Colonic mucosa (tissue), 4 donors: ENCODE results near the gene SEL1L2. TPM values are rescaled to one million over a fixed set of nuclear protein-coding genes. Genes with fewer than 3 reads are reported as not detected.

Experiments
- DNase-seq: peaks from one replicate; pipeline ENCODE4 v3.0.0-alpha.2; 2020
- H3K27ac ChIP-seq: fragments of 200-600 bp; one replicate; pipeline ENCODE4 v1.8.0; 2021
- H3K27me3 ChIP-seq: fragments of 200-600 bp; one replicate; pipeline ENCODE4 v1.8.0; 2021
- H3K36me3 ChIP-seq: fragments of 200-600 bp; one replicate; pipeline ENCODE4 v1.8.0; 2021
- H3K4me1 ChIP-seq: fragments of 200-600 bp; one replicate; pipeline ENCODE4 v1.8.0; 2021; ENCODE audit warnings: mild to moderate bottlenecking
- H3K4me3 ChIP-seq: fragments of 200-600 bp; one replicate; pipeline ENCODE4 v1.8.0; 2021
- H3K9ac ChIP-seq, 2 donors: one replicate each; pipeline ENCODE4 v1.7.0; 2013; ENCODE audit warnings: control low read depth in 2 of 2, low read depth in 2 of 2, low read length in 2 of 2
- H3K9me3 ChIP-seq: fragments of 200-600 bp; one replicate; pipeline ENCODE4 v1.8.0; 2021
- CTCF ChIP-seq: fragments of 200-600 bp; IDR thresholded peaks from one replicate; pipeline ENCODE4 v1.8.0; 2022; ENCODE audit warnings: antibody characterized with exemption, mild to moderate bottlenecking
- intact Hi-C: fragments of 100-400 bp; cut with DNase I; formaldehyde crosslinking; loops from one replicate; pipeline ENCODE4 v1.14.1; 2022
- total RNA-seq, 2 donors: library from RNA; stranded (reverse); fragmentation: NEBNext Ultra II Directional in 1 of 2; extraction: Animal tissue kit (Norgen Biotek cat#: 25700) in 1 of 2; gene quantifications; one replicate each; pipeline ENCODE4 v1.2.1, GENCODE V29; 2021
- donor health status: healthy.
- donor health status: DM: no; HTN: no; CAD: no.
- donor health status: DM: no; HTN: no; CAD: no.

The SEL1L2 gene
- total RNA-seq, 2 donors from 2014 or later, result not detected

- Histone ChIP-seq H3K9ac (no peak overlapping the region), H3K27me3 (no peaks in the 10 kb centered on the region), H3K9me3 (no peaks in the 10 kb centered on the region), H3K27ac (no peak overlapping the region), H3K4me3 (no peak overlapping the region), H3K4me1 (no peaks in the 10 kb centered on the region), H3K36me3 (no peaks in the 10 kb centered on the region)
- DNase-seq, result no peak
- no peak for TF ChIP-seq CTCF
- intact Hi-C loops, result no loop called here
Measured at GRCh38 chr20:13851279-13851678, 139.1 kb downstream of the SEL1L2 start.

GRCh38 chr20:13844296-13844695, 146.1 kb downstream of the SEL1L2 start:
- Histone ChIP-seq H3K27me3 (no peaks in the 10 kb centered on the region), H3K9me3 (no peaks in the 10 kb centered on the region), H3K9ac (no peak overlapping the region), H3K4me1 (no peaks in the 10 kb centered on the region), H3K4me3 (no peak overlapping the region), H3K36me3 (no peaks in the 10 kb centered on the region), H3K27ac (no peak overlapping the region)
- no peak for TF ChIP-seq CTCF
- no peak for DNase-seq
- intact Hi-C loops, result no loop called here

- TF ChIP-seq CTCF, result no peak
- no peak for DNase-seq
- H3K27ac ChIP-seq, result no peak overlapping the region
Measured at GRCh38 chr20:13841206-13841605, 149.2 kb downstream of the SEL1L2 start.

GRCh38 chr20:13840093-13840465, 150.3 kb downstream of the SEL1L2 start:
- DNase-seq, result no peak
- Histone ChIP-seq H3K4me1 (no peaks in the 10 kb centered on the region), H3K9me3 (no peaks in the 10 kb centered on the region), H3K36me3 (no peaks in the 10 kb centered on the region), H3K27me3 (no peaks in the 10 kb centered on the region), H3K4me3 (no peak overlapping the region), H3K27ac (no peak overlapping the region), H3K9ac (no peak overlapping the region)
- intact Hi-C loops, result no loop called here
- no peak for TF ChIP-seq CTCF

More at GRCh38 chr20:13841206-13841605, 149.2 kb downstream of the SEL1L2 start:
- Histone ChIP-seq H3K9me3 (no peaks in the 10 kb centered on the region), H3K4me1 (no peaks in the 10 kb centered on the region), H3K4me3 (no peak overlapping the region), H3K27me3 (no peaks in the 10 kb centered on the region), H3K36me3 (no peaks in the 10 kb centered on the region), H3K9ac (no peak overlapping the region)
- intact Hi-C loops, result no loop called here

GRCh38 chr20:13839421-13840092, 150.9 kb downstream of the SEL1L2 start:
- Histone ChIP-seq H3K9me3 (no peaks in the 10 kb centered on the region), H3K4me3 (no peak overlapping the region), H3K9ac (no peak overlapping the region), H3K27ac (no peak overlapping the region), H3K27me3 (no peaks in the 10 kb centered on the region), H3K4me1 (no peaks in the 10 kb centered on the region), H3K36me3 (no peaks in the 10 kb centered on the region)
- DNase-seq, result no peak
- TF ChIP-seq CTCF, result no peak
- intact Hi-C loops, result no loop called here
